GM23338 (cell line): ENCODE data around the gene EPHA7. TPM values are rescaled to one million over a fixed set of nuclear protein-coding genes. Genes with fewer than 3 reads are reported as not detected.

ENCODE experiments used
- ATAC-seq: fragments of 200-7000 bp; cut with Tn5 transposase; 3 replicates; pipeline ENCODE4 v1.9.1; 2020
- DNase-seq: peaks from one replicate; pipeline ENCODE4 v3.0.0-alpha.2; 2015; ENCODE audit warnings: low spot score
- H2AFZ ChIP-seq: fragments of 200-600 bp; sonication (generic); 2 replicates; pipeline ENCODE4 v1.8.0; 2016; ENCODE audit warnings: antibody characterized with exemption, mild to moderate bottlenecking, moderate library complexity
- H3F3A ChIP-seq: fragments of 200-600 bp; sonication (generic); replicated peaks from 2 replicates; pipeline ENCODE4 v1.8.0; 2017; ENCODE audit warnings: antibody characterized with exemption, mixed run types, low read depth
- H3K27ac ChIP-seq: fragments of 200-600 bp; sonication (generic); 2 replicates; pipeline ENCODE4 v1.6.1; 2016; ENCODE audit warnings: low read depth
- H3K27me3 ChIP-seq: fragments of 200-600 bp; sonication (generic); 2 replicates; pipeline ENCODE4 v1.8.0; 2016; ENCODE audit warnings: mild to moderate bottlenecking, mixed run types, moderate library complexity; ENCODE audit not compliant: insufficient read depth
- H3K36me3 ChIP-seq: fragments of 200-600 bp; sonication (generic); 2 replicates; pipeline ENCODE4 v1.8.0; 2016; ENCODE audit warnings: mild to moderate bottlenecking; ENCODE audit not compliant: insufficient read depth
- H3K4me1 ChIP-seq: fragments of 200-600 bp; sonication (generic); 2 replicates; pipeline ENCODE4 v1.8.0; 2016; ENCODE audit warnings: mild to moderate bottlenecking, moderate library complexity; ENCODE audit not compliant: insufficient read depth
- H3K4me2 ChIP-seq: fragments of 200-600 bp; sonication (generic); 2 replicates; pipeline ENCODE4 v1.7.1; 2017; ENCODE audit warnings: mixed run types
- H3K4me3 ChIP-seq: fragments of 200-600 bp; sonication (generic); 2 replicates; pipeline ENCODE4 v1.6.1; 2016; ENCODE audit warnings: mixed run types
- H3K79me2 ChIP-seq: fragments of 200-600 bp; sonication (generic); replicated peaks from 2 replicates; pipeline ENCODE4 v1.8.0; 2017; ENCODE audit warnings: mild to moderate bottlenecking; ENCODE audit not compliant: insufficient read depth
- H3K9me2 ChIP-seq: fragments of 200-600 bp; sonication (generic); 2 replicates; pipeline ENCODE4 v1.8.0; 2017; ENCODE audit not compliant: insufficient read depth
- H4K20me1 ChIP-seq: fragments of 200-600 bp; sonication (generic); replicated peaks from 2 replicates; pipeline ENCODE4 v1.8.0; 2017; ENCODE audit warnings: mild to moderate bottlenecking; ENCODE audit not compliant: insufficient read depth
- H3K27ac Mint-ChIP-seq: 2 replicates; pipeline ENCODE4 v1.8.0; 2020; ENCODE audit warnings: inconsistent platforms, mild to moderate bottlenecking, moderate library complexity, mixed read lengths
- H3K27me3 Mint-ChIP-seq: 3 replicates; pipeline ENCODE4 v1.8.0; 2022; ENCODE audit warnings: low read depth, mild to moderate bottlenecking, moderate library complexity, mixed read lengths, inconsistent platforms; ENCODE audit not compliant: insufficient read depth, poor library complexity
- H3K36me3 Mint-ChIP-seq: 3 replicates; pipeline ENCODE4 v1.8.0; 2021; ENCODE audit warnings: low read depth, mild to moderate bottlenecking, inconsistent platforms, moderate library complexity, mixed read lengths
- H3K4me1 Mint-ChIP-seq: 3 replicates; pipeline ENCODE4 v1.8.0; 2020; ENCODE audit warnings: mild to moderate bottlenecking, inconsistent platforms, mixed read lengths
- H3K4me3 Mint-ChIP-seq: 3 replicates; pipeline ENCODE4 v1.8.0; 2021; ENCODE audit warnings: moderate library complexity, mild to moderate bottlenecking, inconsistent platforms, mixed read lengths
- H3K9me3 Mint-ChIP-seq: 3 replicates; pipeline ENCODE4 v1.8.0; 2020; ENCODE audit warnings: moderate library complexity, mild to moderate bottlenecking, inconsistent platforms, mixed read lengths
- CREB1 ChIP-seq: fragments of 250-450 bp; sonication (Bioruptor Pico); IDR thresholded peaks from 2 replicates; pipeline ENCODE4 v1.5.0; 2020; ENCODE audit warnings: low read depth, mild to moderate bottlenecking, moderate library complexity
- EZH2 ChIP-seq: fragments of 200-600 bp; sonication (generic); IDR thresholded peaks from one replicate; pipeline ENCODE4 v1.8.0; 2017; ENCODE audit warnings: antibody characterized with exemption, mild to moderate bottlenecking, low read depth; ENCODE audit not compliant: unreplicated experiment
- EZH2phosphoT487 ChIP-seq: fragments of 200-600 bp; sonication (generic); IDR thresholded peaks from one replicate; pipeline ENCODE4 v1.8.1; 2018; ENCODE audit warnings: antibody characterized with exemption; ENCODE audit not compliant: unreplicated experiment
- JUNB ChIP-seq: IDR thresholded peaks from one replicate; pipeline ENCODE4 v1.6.1; 2016; ENCODE audit warnings: antibody characterized with exemption; ENCODE audit not compliant: unreplicated experiment
- NANOG ChIP-seq: IDR thresholded peaks from 2 replicates; pipeline ENCODE4 v1.6.1; 2016; ENCODE audit warnings: antibody characterized with exemption, borderline replicate concordance
- POLR2AphosphoS5 ChIP-seq: IDR thresholded peaks from 2 replicates; pipeline ENCODE4 v1.6.1; 2016; ENCODE audit warnings: antibody characterized with exemption, low read depth
- STAT1 ChIP-seq: IDR thresholded peaks from one replicate; pipeline ENCODE4 v1.6.1; 2016; ENCODE audit warnings: antibody characterized with exemption; ENCODE audit not compliant: unreplicated experiment
- ZNF114 ChIP-seq: fragments of 250-450 bp; sonication (Bioruptor Pico); IDR thresholded peaks from 2 replicates; pipeline ENCODE4 v1.5.0; 2020; ENCODE audit warnings: mild to moderate bottlenecking, moderate library complexity
- polyA plus RNA-seq: library from polyadenylated mRNA; unstranded; fragments of >200 nt; fragmentation: Nextera tagmentation; extraction: Ambion mirVana; gene quantifications from 2 replicates; pipeline ENCODE4 v1.2.1, GENCODE V29; 2016
- total RNA-seq: library from RNA; depleted of rRNA; stranded (reverse); fragments of >200 nt; shearing (Covaris generic); gene quantifications from 2 replicates; pipeline ENCODE4 v1.2.3, GENCODE V29; 2014
- TF ChIP-seq, protein P1 (sequence below): IDR thresholded peaks from 2 replicates; pipeline ENCODE4 v1.6.1; 2016; ENCODE audit warnings: antibody characterized with exemption
- TF ChIP-seq, protein P2 (sequence below), 2 experiments: fragments of 200-600 bp in 1 of 2; sonication (generic) in 1 of 2; conservative IDR thresholded peaks; 2 replicates each; pipeline versions ENCODE4 v1.5.1 to v1.6.1; 2016 to 2017; ENCODE audit warnings: antibody characterized with exemption in 2 of 2, low read depth in 2 of 2, mild to moderate bottlenecking in 2 of 2, moderate library complexity in 1 of 2
- TF ChIP-seq, protein P3 (sequence below): IDR thresholded peaks from one replicate; pipeline ENCODE4 v1.6.1; 2018; ENCODE audit warnings: antibody characterized with exemption; ENCODE audit not compliant: unreplicated experiment

The EPHA7 gene
- total and polyA plus RNA-seq, 2 experiments from 2014 or later = 3.3 to 7.3 TPM

DNA sequence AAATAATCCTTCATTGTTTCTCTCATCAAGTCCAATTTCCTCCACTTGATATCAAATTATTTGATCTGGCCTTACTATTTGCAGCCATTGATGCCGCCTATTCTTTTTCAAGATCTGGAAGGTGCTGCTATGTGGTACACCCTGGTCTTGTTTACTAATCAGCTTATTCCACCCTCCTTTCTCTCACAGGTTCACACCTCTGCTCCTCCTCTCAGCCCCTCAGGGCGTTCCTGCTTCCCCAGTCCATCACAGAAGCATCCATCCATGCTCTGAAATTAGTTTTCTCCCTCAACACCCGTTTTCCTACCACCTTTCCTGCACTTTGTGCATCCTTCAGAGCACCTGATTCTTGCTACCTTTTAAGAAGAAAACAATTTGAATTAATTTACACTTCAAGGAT, 183.6 kb downstream of the EPHA7 start:
- H3K79me2 ChIP-seq = no peaks in the 10 kb centered on the region
- no peaks in the 10 kb centered on the region for H3K4me1 ChIP-seq
- no peak overlapping the region for H3K4me2 ChIP-seq
- H3K4me3 ChIP-seq = no peak overlapping the region
- H3K9me2 ChIP-seq = no peaks in the 10 kb centered on the region
- Mint-ChIP-seq H3K27me3 (peaks cover 4% of the 10 kb centered on the region), H3K9me3 (no peaks in the 10 kb centered on the region), H3K4me1 (peaks cover 5% of the 10 kb centered on the region; the same call in 2 of the 3 replicates), H3K4me3 (no peak overlapping the region), H3K36me3 (no peaks in the 10 kb centered on the region), H3K27ac (no peak overlapping the region)
- H3K27me3 ChIP-seq = no peaks in the 10 kb centered on the region
- TF ChIP-seq NANOG = no peak
- TF ChIP-seq EZH2 = no peak
- TF ChIP-seq, protein P1, sequence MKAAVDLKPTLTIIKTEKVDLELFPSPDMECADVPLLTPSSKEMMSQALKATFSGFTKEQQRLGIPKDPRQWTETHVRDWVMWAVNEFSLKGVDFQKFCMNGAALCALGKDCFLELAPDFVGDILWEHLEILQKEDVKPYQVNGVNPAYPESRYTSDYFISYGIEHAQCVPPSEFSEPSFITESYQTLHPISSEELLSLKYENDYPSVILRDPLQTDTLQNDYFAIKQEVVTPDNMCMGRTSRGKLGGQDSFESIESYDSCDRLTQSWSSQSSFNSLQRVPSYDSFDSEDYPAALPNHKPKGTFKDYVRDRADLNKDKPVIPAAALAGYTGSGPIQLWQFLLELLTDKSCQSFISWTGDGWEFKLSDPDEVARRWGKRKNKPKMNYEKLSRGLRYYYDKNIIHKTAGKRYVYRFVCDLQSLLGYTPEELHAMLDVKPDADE = no peak
- TF ChIP-seq, protein P2, sequence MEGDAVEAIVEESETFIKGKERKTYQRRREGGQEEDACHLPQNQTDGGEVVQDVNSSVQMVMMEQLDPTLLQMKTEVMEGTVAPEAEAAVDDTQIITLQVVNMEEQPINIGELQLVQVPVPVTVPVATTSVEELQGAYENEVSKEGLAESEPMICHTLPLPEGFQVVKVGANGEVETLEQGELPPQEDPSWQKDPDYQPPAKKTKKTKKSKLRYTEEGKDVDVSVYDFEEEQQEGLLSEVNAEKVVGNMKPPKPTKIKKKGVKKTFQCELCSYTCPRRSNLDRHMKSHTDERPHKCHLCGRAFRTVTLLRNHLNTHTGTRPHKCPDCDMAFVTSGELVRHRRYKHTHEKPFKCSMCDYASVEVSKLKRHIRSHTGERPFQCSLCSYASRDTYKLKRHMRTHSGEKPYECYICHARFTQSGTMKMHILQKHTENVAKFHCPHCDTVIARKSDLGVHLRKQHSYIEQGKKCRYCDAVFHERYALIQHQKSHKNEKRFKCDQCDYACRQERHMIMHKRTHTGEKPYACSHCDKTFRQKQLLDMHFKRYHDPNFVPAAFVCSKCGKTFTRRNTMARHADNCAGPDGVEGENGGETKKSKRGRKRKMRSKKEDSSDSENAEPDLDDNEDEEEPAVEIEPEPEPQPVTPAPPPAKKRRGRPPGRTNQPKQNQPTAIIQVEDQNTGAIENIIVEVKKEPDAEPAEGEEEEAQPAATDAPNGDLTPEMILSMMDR (conservative IDR thresholded peaks at IDR 0.05; ENCODE audit: low read depth in 2 of 2) = no peak
- TF ChIP-seq EZH2phosphoT487 = no peak
- TF ChIP-seq CREB1 = no peak
- TF ChIP-seq JUNB = no peak
- no peak for TF ChIP-seq STAT1
- no peak for TF ChIP-seq POLR2AphosphoS5
- no peaks in the 10 kb centered on the region for H3K36me3 ChIP-seq
- no peak overlapping the region for H3K27ac ChIP-seq
- DNase-seq = no peak
- H2AFZ ChIP-seq = no peak overlapping the region
- H4K20me1 ChIP-seq = no peaks in the 10 kb centered on the region
- no peaks in the 10 kb centered on the region for H3F3A ChIP-seq
- no peak for ATAC-seq

DNA sequence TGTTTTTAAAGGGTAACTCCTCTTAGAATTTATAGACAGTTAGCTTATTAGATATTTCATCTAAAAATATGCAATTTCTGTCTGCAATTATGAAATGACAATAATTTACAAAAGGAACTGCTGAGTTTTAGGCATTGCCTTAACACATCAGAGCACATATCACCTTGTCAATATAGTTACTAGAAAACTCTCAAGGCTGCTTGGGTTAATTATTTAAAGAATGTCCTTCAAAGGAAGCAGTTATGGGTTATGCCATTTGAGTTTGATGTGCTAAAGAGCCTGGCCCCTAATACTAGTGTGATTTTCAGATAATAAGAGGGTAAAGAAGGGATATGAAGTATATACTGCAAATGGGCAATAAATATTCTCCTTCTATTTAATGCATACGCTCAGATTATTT, 192.5 kb downstream of the EPHA7 start:
- Histone ChIP-seq H3K9me2 (no peaks in the 10 kb centered on the region), H3K4me2 (no peak overlapping the region), H3K4me1 (0 out of 2 replicates have a peak, but pooled peaks cover 5% of the 10 kb centered on the region), H3K4me3 (no peak overlapping the region), H3K27ac (no peak overlapping the region), H2AFZ (no peak overlapping the region), H3K27me3 (no peaks in the 10 kb centered on the region), H3K36me3 (no peaks in the 10 kb centered on the region), H3K79me2 (no peaks in the 10 kb centered on the region), H4K20me1 (no peaks in the 10 kb centered on the region), H3F3A (no peaks in the 10 kb centered on the region)
- DNase-seq (no peak), ATAC-seq (no peak)
- no peaks in the 10 kb centered on the region for H3K9me3 Mint-ChIP-seq
- no peaks in the 10 kb centered on the region for H3K27me3 Mint-ChIP-seq
- no peaks in the 10 kb centered on the region for H3K36me3 Mint-ChIP-seq
- no peak overlapping the region for H3K4me3 Mint-ChIP-seq
- peaks cover 3% of the 10 kb centered on the region; the same call in 2 of the 3 replicates for H3K4me1 Mint-ChIP-seq
- no peak overlapping the region for H3K27ac Mint-ChIP-seq
- TF ChIP-seq POLR2AphosphoS5 (no peak), STAT1 (no peak), ZNF114 (CRISPR knock-in tag) (no peak), JUNB (no peak), NANOG (no peak), CREB1 (no peak), EZH2phosphoT487 (no peak)
- TF ChIP-seq, protein P3, sequence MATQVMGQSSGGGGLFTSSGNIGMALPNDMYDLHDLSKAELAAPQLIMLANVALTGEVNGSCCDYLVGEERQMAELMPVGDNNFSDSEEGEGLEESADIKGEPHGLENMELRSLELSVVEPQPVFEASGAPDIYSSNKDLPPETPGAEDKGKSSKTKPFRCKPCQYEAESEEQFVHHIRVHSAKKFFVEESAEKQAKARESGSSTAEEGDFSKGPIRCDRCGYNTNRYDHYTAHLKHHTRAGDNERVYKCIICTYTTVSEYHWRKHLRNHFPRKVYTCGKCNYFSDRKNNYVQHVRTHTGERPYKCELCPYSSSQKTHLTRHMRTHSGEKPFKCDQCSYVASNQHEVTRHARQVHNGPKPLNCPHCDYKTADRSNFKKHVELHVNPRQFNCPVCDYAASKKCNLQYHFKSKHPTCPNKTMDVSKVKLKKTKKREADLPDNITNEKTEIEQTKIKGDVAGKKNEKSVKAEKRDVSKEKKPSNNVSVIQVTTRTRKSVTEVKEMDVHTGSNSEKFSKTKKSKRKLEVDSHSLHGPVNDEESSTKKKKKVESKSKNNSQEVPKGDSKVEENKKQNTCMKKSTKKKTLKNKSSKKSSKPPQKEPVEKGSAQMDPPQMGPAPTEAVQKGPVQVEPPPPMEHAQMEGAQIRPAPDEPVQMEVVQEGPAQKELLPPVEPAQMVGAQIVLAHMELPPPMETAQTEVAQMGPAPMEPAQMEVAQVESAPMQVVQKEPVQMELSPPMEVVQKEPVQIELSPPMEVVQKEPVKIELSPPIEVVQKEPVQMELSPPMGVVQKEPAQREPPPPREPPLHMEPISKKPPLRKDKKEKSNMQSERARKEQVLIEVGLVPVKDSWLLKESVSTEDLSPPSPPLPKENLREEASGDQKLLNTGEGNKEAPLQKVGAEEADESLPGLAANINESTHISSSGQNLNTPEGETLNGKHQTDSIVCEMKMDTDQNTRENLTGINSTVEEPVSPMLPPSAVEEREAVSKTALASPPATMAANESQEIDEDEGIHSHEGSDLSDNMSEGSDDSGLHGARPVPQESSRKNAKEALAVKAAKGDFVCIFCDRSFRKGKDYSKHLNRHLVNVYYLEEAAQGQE = no peak
- TF ChIP-seq, protein P1 = no peak
